Raji (cell line): ENCODE data around the gene ASIC3.

ENCODE experiments used
- POLR2A ChIP-seq: IDR thresholded peaks from 2 replicates; pipeline ENCODE4 v1.6.1; 2011; ENCODE audit warnings: low read depth, low read length, control low read depth; ENCODE audit not compliant: insufficient read depth

The ASIC3 gene

DNA sequence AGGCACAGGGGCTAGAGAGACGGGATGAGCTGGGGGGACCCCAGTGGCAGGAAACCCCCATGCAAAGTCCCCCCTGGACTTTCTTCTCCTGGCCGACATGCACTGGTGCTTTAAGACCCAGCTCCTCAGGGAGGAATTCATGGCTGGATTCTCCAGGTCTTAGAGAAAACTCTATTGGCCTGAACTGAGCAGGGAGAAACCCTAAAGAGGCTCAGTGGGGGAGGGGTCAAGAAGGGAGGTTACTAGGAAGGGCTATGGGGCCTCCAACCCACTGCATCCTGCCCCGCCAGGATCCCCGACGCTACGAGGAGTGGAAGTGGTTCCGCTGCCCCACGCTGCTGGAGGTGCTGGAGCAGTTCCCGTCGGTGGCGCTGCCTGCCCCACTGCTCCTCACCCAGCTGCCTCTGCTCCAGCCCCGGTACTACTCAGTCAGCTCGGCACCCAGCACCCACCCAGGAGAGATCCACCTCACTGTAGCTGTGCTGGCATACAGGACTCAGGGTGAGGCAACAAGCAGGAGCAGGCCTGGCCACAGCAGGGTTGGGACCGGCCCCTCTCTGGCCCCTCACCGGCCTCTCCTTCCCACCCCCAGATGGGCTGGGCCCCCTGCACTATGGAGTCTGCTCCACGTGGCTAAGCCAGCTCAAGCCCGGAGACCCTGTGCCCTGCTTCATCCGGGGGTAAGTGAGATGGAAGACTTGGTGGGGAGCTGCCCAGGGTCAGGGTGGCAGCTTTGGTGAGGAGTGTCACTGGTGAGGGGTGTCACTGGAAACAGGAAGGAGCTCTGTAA lies 37.8 kb upstream of the ASIC3 start:
- no peak for TF ChIP-seq POLR2A

DNA sequence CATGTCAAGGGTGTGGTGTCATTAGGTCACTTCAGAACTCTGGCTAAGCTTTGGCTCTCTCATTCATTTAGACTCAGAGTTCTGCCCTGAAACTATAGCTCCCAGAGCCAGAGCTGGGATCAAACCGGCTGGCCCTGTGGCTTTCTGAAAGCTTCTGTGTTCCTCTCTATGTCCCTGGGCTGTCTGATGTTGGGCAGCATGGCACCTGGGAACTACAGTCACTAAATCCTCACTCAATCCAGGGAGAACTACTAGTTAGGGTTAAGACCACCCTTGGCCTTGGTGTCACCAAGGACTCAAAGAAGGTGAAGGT lies 37.3 kb upstream of the ASIC3 start:
- no peak for TF ChIP-seq POLR2A

GRCh38 chr7:151012031-151012692 lies 36.2 kb upstream of the ASIC3 start:
- no peak for TF ChIP-seq POLR2A

- no peak for TF ChIP-seq POLR2A
These were observed 35.4 kb upstream of the ASIC3 start for GRCh38 chr7:151012911-151013347.

DNA sequence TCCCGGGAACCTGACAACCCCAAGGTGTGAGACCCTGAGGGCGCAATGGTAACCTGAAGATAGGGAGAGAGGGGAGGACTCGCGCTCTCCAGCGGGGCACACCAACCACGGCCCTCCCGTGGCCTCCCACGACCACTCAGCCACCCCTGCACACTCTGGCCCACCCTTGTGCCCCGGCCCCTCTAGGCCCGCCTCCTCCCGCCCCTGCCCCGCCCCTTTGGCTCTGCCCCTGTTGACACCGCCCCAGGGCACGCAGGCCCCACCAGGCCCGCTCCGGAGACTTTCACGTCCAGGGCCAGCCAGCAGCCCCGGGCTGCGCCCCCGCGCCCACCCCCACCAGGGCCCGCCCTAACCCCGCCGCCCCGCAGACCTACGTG lies 35.0 kb upstream of the ASIC3 start:
- no peak for TF ChIP-seq POLR2A

GRCh38 chr7:151013733-151014497 lies 34.4 kb upstream of the ASIC3 start:
- TF ChIP-seq POLR2A, result no peak

DNA sequence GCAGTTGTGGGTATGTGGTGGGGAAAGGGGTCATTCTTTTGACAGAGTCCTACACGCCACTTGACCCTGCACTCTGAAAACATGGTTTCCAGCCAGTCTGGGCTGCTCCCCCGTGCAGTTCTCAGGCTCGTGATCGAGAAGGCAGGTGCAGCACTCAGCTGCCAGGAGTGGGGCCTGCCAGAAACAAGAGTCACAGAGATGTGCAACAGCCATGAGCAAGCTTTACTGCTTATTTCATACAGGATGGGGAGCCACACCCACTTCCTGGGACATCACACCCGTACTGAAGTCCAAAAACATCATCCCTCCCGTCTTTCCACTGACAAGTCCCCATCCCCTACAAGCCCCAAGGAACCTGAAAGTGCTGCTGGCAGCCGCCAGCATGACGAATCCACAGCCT lies 33.4 kb upstream of the ASIC3 start:
- TF ChIP-seq POLR2A, result no peak

- TF ChIP-seq POLR2A, result 0 out of 2 replicates have a peak, but pooled peaks have one; percentile 1
These were observed 32.4 kb upstream of the ASIC3 start for GRCh38 chr7:151015967-151016366.

GRCh38 chr7:151016505-151016904 lies 31.8 kb upstream of the ASIC3 start:
- no peak for TF ChIP-seq POLR2A

- TF ChIP-seq POLR2A, result no peak
These were observed 31.4 kb upstream of the ASIC3 start for GRCh38 chr7:151016942-151017341.

DNA sequence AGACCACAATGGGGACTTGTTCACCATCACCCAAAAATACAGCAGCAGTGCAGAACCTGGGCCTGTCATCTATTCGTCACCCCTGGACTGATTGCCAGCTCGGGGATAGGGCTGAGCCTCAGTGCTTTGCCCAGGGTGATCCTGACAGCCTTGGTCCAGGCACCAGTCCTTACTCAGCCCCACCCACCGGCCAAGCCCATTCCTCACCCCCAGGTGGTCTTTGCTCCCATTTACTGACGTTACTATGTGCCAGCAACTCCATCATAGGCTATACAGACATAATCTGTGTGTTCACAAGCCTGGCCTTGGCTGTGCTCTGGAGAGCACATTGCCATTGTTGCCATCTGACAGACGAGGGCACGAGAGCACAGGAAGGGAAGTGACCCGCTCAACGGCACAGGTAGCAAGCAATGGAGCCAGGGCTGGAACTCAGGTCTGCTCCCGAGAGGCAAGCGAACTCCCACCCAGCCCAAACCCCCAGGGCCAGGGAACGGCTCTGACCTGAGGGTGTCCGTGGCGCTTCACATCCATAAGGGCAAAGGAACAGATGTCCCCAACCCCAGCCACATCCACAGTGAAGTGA lies 30.9 kb upstream of the ASIC3 start:
- no peak for TF ChIP-seq POLR2A

GRCh38 chr7:151017953-151018420 lies 30.3 kb upstream of the ASIC3 start:
- 0 out of 2 replicates have a peak, but pooled peaks have one; percentile 26 for TF ChIP-seq POLR2A

- no peak for TF ChIP-seq POLR2A
These were observed 29.8 kb upstream of the ASIC3 start for GRCh38 chr7:151018421-151019129.

DNA sequence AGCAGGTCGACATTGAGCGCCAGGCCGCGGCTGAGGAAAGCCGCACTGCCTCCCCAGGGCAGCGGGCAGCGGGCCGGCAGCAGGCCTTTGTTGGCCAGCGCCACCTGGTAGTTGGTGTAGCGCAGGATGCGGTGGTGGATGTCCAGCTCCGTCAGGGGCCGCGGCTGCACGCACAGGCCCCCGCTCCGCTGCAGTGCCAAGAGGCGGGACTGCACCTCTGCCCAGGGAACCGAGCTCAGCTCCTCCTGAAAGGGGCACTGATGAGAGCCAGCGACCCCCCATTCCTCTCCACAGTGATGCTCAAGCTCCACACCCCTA lies 29.2 kb upstream of the ASIC3 start:
- no peak for TF ChIP-seq POLR2A

DNA sequence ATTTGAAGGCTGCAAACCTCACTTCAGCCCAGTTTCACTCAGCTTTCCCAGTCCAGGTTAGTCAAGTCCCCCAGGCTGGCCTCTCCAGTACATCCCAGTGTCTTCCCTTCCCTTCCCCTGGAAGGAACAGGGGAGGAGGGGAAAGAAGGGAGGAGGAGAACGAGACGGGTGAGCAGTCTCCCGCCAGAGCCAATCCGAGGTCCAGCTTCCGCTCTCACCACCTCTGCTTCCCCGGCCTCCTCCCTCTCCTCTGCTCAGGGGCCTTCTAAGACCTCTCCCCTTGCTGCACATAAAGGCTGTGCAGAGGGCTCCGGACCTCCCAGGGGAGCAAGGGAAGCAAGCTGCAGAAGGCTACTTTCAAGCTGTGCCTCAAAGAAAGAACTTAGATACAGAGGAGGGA lies 28.1 kb upstream of the ASIC3 start:
- TF ChIP-seq POLR2A, result no peak

GRCh38 chr7:151023232-151023631 lies 25.1 kb upstream of the ASIC3 start:
- no peak for TF ChIP-seq POLR2A
